Measurements from ENCODE around the gene CCDC88C. TPM values are rescaled to one million over a fixed set of nuclear protein-coding genes. Genes with fewer than 3 reads are reported as not detected.

The CCDC88C gene
- total RNA-seq, 4 donors from 2014 or later, result 3.2 to 32.7 (median 11.0) TPM

- Histone ChIP-seq H3K4me1 (no peaks in the 10 kb centered on the region), H3K36me3 (no peaks in the 10 kb centered on the region), H3K27me3 (no peaks in the 10 kb centered on the region), H3K4me3 (no peak overlapping the region), H3K9me3 (no peaks in the 10 kb centered on the region), H3K27ac (no peak overlapping the region)
- intact Hi-C loops (cut with DNase I; ENCODE audit: low total_unique reads), result no loop called here
- no peak for DNase-seq
- no peak for TF ChIP-seq POLR2A (IDR thresholded peaks at IDR 0.05)
- no peak for TF ChIP-seq CTCF (IDR thresholded peaks at IDR 0.05)
These were observed 139.9 kb downstream of the CCDC88C start for GRCh38 chr14:91277546-91278382.

- Histone ChIP-seq H3K4me1 (no peaks in the 10 kb centered on the region), H3K27ac (no peak overlapping the region), H3K4me3 (no peak overlapping the region), H3K9me3 (no peaks in the 10 kb centered on the region), H3K27me3 (no peaks in the 10 kb centered on the region), H3K36me3 (no peaks in the 10 kb centered on the region)
- no peak for DNase-seq
- TF ChIP-seq POLR2A (IDR thresholded peaks at IDR 0.05) (no peak), CTCF (IDR thresholded peaks at IDR 0.05) (no peak)
- intact Hi-C loops (cut with DNase I; ENCODE audit: low total_unique reads), result no loop called here
These were observed 142.8 kb downstream of the CCDC88C start for GRCh38 chr14:91274796-91275195.

- no peak for DNase-seq
- Histone ChIP-seq H3K27ac (no peak overlapping the region), H3K4me3 (no peak overlapping the region), H3K4me1 (no peaks in the 10 kb centered on the region), H3K9me3 (no peaks in the 10 kb centered on the region), H3K36me3 (no peaks in the 10 kb centered on the region), H3K27me3 (no peaks in the 10 kb centered on the region)
- TF ChIP-seq CTCF (IDR thresholded peaks at IDR 0.05) (no peak), POLR2A (IDR thresholded peaks at IDR 0.05) (no peak)
- intact Hi-C loops (cut with DNase I; ENCODE audit: low total_unique reads), result no loop called here
These were observed 143.7 kb downstream of the CCDC88C start for GRCh38 chr14:91273885-91274273.

GRCh38 chr14:91273273-91273884, 144.2 kb downstream of the CCDC88C start:
- Histone ChIP-seq H3K9me3 (no peaks in the 10 kb centered on the region), H3K4me1 (no peaks in the 10 kb centered on the region), H3K4me3 (no peak overlapping the region), H3K27ac (no peak overlapping the region), H3K27me3 (no peaks in the 10 kb centered on the region), H3K36me3 (no peaks in the 10 kb centered on the region)
- DNase-seq, result no peak
- TF ChIP-seq POLR2A (IDR thresholded peaks at IDR 0.05) (no peak), CTCF (IDR thresholded peaks at IDR 0.05) (no peak)
- intact Hi-C loops (cut with DNase I; ENCODE audit: low total_unique reads), result no loop called here
